ENCODE measurements around the gene GRIN2C.

DNA sequence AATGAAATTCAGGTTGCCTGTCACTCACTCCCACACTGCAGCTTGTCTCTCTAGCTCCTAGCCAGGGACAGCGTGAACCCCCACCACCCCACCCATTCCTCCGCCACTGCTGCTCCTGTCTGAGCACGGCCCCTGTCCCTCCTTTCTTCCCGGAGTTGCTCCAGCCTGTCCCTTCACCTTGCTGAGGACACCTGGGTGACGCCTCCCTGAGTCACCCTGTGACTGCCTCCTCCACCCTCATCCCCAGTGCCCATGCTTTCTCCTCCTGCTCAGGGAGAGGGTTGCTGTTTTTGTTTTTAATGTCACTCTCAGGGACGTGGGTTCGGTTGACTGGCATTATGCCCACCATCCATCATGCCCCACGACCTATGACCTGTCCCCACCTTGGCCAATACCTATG is 57.8 kb downstream of the GRIN2C start:
- TF ChIP-seq, protein P1, sequence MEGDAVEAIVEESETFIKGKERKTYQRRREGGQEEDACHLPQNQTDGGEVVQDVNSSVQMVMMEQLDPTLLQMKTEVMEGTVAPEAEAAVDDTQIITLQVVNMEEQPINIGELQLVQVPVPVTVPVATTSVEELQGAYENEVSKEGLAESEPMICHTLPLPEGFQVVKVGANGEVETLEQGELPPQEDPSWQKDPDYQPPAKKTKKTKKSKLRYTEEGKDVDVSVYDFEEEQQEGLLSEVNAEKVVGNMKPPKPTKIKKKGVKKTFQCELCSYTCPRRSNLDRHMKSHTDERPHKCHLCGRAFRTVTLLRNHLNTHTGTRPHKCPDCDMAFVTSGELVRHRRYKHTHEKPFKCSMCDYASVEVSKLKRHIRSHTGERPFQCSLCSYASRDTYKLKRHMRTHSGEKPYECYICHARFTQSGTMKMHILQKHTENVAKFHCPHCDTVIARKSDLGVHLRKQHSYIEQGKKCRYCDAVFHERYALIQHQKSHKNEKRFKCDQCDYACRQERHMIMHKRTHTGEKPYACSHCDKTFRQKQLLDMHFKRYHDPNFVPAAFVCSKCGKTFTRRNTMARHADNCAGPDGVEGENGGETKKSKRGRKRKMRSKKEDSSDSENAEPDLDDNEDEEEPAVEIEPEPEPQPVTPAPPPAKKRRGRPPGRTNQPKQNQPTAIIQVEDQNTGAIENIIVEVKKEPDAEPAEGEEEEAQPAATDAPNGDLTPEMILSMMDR (conservative IDR thresholded peaks at IDR 0.05), result no peak
- no peak for TF ChIP-seq EZH2 (IDR thresholded peaks at IDR 0.05; ENCODE audit: low read depth)

Measured in PC-9 (cell line).